Thoracic aorta (tissue), 2 donors: ENCODE results near the gene AMHR2. TPM values are rescaled to one million over a fixed set of nuclear protein-coding genes. Genes with fewer than 3 reads are reported as not detected.

Experiments
- ATAC-seq: fragments of 150-250 bp; one replicate; pipeline ENCODE4 v1.8.0; 2017; ENCODE audit warnings: low read depth; ENCODE audit not compliant: insufficient number of reproducible peaks, low FRiP score
- DNase-seq: peaks from one replicate; pipeline ENCODE4 v3.0.0-alpha.2; 2020; ENCODE audit warnings: low spot score
- H3K27ac ChIP-seq, 2 donors: fragments of 200-600 bp; sonication (generic); 1 replicate in 1 of 2; 2 replicates in 1 of 2; pipeline ENCODE4 v1.5.1; 2016; ENCODE audit warnings: mild to moderate bottlenecking in 2 of 2, moderate library complexity in 2 of 2
- H3K27me3 ChIP-seq: fragments of 200-600 bp; sonication (generic); replicated peaks from 2 replicates; pipeline ENCODE4 v1.6.0; 2016; ENCODE audit warnings: mild to moderate bottlenecking; ENCODE audit not compliant: insufficient read depth
- H3K36me3 ChIP-seq: fragments of 200-600 bp; sonication (generic); one replicate; pipeline ENCODE4 v1.5.1; 2016
- H3K4me1 ChIP-seq, 2 donors: fragments of 200-600 bp; sonication (generic); 1 replicate in 1 of 2; 2 replicates in 1 of 2; pipeline versions ENCODE4 v1.5.1 to v1.6.0; 2016; ENCODE audit warnings: low read depth in 2 of 2, mild to moderate bottlenecking in 1 of 2; ENCODE audit not compliant: control insufficient read depth in 1 of 2
- H3K4me3 ChIP-seq: fragments of 200-600 bp; sonication (generic); 2 replicates; pipeline ENCODE4 v1.5.1; 2016; ENCODE audit warnings: mild to moderate bottlenecking
- H3K9me3 ChIP-seq: fragments of 200-600 bp; sonication (generic); 2 replicates; pipeline ENCODE4 v1.5.1; 2016
- total RNA-seq, 2 donors: library from RNA; depleted of rRNA; stranded (reverse); fragments of >200 nt; gene quantifications; one replicate each; pipeline versions ENCODE4 v1.1.0 to v1.2.3, GENCODE V29; 2016
- TF ChIP-seq, protein P1 (sequence below): fragments of 200-600 bp; sonication (generic); IDR thresholded peaks from one replicate; pipeline ENCODE4 v1.5.1; 2019; ENCODE audit warnings: antibody characterized with exemption

The AMHR2 gene
- total RNA-seq, 2 donors from 2014 or later: 0.27 TPM; not detected in 1

DNA sequence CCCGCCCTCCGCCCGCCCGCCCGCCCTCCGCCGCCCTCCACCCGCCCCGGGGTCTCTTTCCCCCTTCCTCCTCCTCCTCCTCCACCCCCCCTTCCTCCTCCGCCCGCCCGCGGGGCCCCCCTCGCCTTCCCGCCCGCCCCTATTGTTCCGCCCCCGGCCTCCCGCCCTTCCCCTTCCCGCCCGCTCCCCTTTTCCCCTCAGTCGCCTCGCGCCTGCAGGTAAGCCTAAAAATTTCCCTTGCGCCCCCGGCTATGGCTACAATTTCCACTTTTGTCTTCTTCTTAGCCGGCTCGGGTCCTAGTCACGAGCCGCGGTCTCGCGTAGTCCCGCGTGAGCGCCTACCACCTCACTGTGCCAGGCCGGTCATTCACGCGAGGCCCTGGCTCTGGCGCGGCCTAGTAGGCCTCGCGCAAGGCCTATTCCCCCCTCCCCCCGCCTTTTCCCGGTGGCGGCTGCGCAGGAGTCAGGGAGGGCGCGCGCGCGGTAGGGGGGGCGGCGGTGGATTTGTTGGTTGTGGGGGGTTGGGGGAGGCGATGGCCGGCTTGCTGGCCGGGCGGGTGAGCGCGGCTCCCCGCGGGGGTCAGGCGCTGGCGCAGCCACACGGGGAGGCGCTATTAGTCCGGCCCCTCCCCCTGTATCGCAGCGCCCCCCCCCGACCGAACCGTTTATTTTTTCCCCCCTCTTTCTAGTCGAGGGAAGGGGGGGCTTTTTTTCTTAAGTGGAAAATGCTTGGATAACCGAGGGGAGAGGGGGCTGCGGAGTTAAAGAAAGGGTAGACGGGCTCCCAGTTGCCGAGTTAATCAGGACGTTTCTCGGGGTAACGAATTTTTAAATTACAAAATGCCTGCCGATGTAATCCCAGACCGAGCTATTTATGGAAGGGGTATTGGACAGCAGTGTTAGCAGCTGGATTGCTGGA is 28.8 kb downstream of the AMHR2 start:
- H3K9me3 ChIP-seq: no peaks in the 10 kb centered on the region
- DNase-seq (peak; percentile 78), ATAC-seq (peak; percentile 32)
- no peaks in the 10 kb centered on the region for H3K27me3 ChIP-seq
- H3K4me1 ChIP-seq: peaks cover 17 to 22% of the 10 kb centered on the region in 2 donors
- H3K4me3 ChIP-seq: peak overlapping the region; percentile 99
- peak overlapping the region; percentile 96 to 98 for H3K27ac ChIP-seq
- TF ChIP-seq, protein P1, sequence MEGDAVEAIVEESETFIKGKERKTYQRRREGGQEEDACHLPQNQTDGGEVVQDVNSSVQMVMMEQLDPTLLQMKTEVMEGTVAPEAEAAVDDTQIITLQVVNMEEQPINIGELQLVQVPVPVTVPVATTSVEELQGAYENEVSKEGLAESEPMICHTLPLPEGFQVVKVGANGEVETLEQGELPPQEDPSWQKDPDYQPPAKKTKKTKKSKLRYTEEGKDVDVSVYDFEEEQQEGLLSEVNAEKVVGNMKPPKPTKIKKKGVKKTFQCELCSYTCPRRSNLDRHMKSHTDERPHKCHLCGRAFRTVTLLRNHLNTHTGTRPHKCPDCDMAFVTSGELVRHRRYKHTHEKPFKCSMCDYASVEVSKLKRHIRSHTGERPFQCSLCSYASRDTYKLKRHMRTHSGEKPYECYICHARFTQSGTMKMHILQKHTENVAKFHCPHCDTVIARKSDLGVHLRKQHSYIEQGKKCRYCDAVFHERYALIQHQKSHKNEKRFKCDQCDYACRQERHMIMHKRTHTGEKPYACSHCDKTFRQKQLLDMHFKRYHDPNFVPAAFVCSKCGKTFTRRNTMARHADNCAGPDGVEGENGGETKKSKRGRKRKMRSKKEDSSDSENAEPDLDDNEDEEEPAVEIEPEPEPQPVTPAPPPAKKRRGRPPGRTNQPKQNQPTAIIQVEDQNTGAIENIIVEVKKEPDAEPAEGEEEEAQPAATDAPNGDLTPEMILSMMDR: peak; percentile 35
- H3K36me3 ChIP-seq: peaks cover 39% of the 10 kb centered on the region

DNA sequence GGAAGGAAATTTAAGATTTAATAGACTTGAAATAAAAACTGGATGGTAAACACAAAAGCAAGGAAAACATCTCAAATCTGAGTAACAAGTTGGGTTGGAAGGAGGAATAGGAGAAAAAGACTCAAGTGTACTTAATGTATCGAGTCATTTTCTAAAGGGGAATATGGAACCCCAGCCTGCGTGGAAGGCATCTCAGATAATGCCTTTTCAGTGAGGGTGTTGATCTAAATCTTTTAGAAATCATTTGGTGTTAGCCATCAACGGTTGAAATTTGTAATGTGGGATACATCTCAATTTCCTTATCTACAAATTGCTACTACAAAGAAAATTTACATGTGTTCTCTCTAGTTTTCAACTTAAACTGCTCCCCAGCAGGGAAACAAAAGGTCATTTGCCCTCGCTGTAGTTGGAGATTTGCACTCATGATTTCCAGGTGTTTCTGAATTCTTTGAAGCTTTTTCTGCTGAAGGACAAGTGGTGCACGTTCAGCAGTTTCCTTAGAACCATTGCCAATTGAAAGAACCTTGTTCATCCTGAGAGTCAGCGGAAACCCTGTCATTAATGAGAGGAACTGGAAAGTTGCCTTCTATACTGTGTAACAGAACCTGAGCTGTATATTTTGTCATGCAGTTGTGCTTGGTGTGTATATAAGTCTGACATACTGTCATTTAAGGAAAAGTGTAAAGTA is 30.4 kb downstream of the AMHR2 start:
- no peak for DNase-seq
- ATAC-seq: no peak
- Histone ChIP-seq H3K27me3 (no peaks in the 10 kb centered on the region), H3K4me3 (peak overlapping the region; percentile 99), H3K36me3 (peaks cover 45% of the 10 kb centered on the region), H3K9me3 (no peaks in the 10 kb centered on the region), H3K27ac (no peak overlapping the region), H3K4me1 (peaks cover 17 to 22% of the 10 kb centered on the region in 2 donors)
- TF ChIP-seq, protein P1: no peak

DNA sequence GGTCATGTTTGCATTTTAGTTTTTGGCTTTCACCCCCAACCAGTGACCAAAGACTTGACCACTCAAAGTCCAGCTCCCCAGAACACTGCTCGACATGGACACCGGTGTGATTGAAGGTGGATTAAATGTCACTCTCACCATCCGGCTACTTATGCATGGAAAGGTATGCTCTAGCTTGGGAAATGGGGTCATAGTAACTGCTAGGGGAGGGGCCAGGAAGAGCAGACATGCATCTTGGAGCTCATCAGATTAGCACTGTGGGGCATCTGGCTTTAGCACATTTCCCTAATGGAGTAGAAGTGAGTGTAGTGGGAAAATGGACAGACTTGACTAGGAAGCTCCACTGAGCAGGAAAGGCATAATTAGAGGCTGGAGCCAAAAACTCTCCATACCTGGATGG is 31.1 kb downstream of the AMHR2 start:
- peaks cover 51% of the 10 kb centered on the region for H3K36me3 ChIP-seq

DNA sequence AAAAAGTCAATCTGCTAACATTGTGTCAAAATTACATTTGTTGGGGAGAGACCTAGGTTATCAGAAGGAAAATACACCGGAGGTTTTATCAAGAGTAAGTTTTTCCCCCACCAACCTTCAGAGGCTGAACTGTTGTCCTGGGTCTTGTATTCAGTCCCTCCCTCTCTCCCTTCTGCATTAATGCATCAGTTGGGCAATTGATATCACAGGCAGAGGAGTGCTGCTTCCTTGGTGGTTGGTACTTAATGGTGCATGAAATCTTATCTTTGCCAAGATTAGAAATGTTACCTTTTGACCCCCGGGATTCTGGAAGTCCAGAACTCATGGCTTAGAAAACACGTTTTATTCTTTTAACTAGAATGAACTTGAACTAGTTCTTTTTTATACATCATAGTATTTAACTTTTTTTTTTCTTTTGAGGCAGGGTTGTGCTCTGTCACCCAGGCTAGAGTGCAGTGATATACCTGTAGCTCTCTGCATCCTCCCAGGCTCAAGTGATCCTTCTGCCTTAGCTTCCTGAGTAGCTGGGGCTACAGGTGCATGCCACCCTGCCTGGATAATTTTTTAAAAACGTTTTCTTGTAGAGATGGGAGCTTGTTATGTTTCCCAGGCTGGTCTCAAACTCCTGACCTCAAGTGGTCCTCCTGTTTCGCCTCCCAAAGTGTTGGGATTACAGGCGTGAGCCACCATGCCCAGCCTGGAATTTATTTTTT is 33.2 kb downstream of the AMHR2 start:
- no peak overlapping the region for H3K4me3 ChIP-seq
- H3K36me3 ChIP-seq: peaks cover 72% of the 10 kb centered on the region
- H3K9me3 ChIP-seq: no peaks in the 10 kb centered on the region
- no peak overlapping the region for H3K27ac ChIP-seq
- no peaks in the 10 kb centered on the region for H3K27me3 ChIP-seq
- no peak for DNase-seq
- ATAC-seq: no peak
- TF ChIP-seq, protein P1: no peak
- peaks cover 17 to 19% of the 10 kb centered on the region in 2 donors for H3K4me1 ChIP-seq

More for the DNA sequence above, 31.1 kb downstream of the AMHR2 start:
- ATAC-seq: no peak
- DNase-seq: no peak
- Histone ChIP-seq H3K4me3 (no peak overlapping the region), H3K27ac (no peak overlapping the region), H3K4me1 (peaks cover 17 to 22% of the 10 kb centered on the region in 2 donors), H3K9me3 (no peaks in the 10 kb centered on the region), H3K27me3 (no peaks in the 10 kb centered on the region)
- TF ChIP-seq, protein P1: no peak
